Testis (tissue), 3 donors: ENCODE measurements around the gene MBP. TPM values are rescaled to one million over a fixed set of nuclear protein-coding genes. Genes with fewer than 3 reads are reported as not detected.

Experiments
- DNase-seq: peaks from one replicate; pipeline ENCODE4 v3.0.0-alpha.2; 2019
- H3K27ac ChIP-seq, 2 donors: fragments of 200-600 bp; sonication (generic); one replicate each; pipeline ENCODE4 v1.5.1; 2019
- H3K27me3 ChIP-seq: fragments of 200-600 bp; sonication (generic); one replicate; pipeline ENCODE4 v1.5.1; 2019
- H3K36me3 ChIP-seq: fragments of 200-600 bp; sonication (generic); one replicate; pipeline ENCODE4 v1.5.1; 2017; ENCODE audit warnings: low read depth; ENCODE audit errors: missing control alignments
- H3K4me1 ChIP-seq: fragments of 200-600 bp; sonication (generic); one replicate; pipeline ENCODE4 v1.5.1; 2019
- H3K4me3 ChIP-seq, 2 donors: fragments of 200-600 bp; sonication (generic); one replicate each; pipeline ENCODE4 v1.5.1; 2017 to 2019
- H3K9me3 ChIP-seq: fragments of 200-600 bp; sonication (generic); one replicate; pipeline ENCODE4 v1.5.1; 2017
- CTCF ChIP-seq, 3 experiments: fragments of 450-650 bp in 2 of 3; fragments of 200-600 bp in 1 of 3; sonication (generic) in 1 of 3; IDR thresholded peaks; one replicate each; pipeline ENCODE4 v1.5.1; 2016 to 2019; ENCODE audit warnings: antibody characterized with exemption in 3 of 3, mild to moderate bottlenecking in 2 of 3, moderate library complexity in 1 of 3
- POLR2A ChIP-seq: fragments of 450-650 bp; IDR thresholded peaks from one replicate; pipeline ENCODE4 v1.6.1; 2017; ENCODE audit warnings: antibody characterized with exemption, mild to moderate bottlenecking, moderate library complexity
- WGBS, 2 donors: methylation state at CpG; one replicate each; pipeline ENCODE4 v1.1.5; 2018; 5-methylcytosine and 5-hydroxymethylcytosine counted together
- intact Hi-C: fragments of 100-400 bp; cut with DNase I; formaldehyde crosslinking; loops from one replicate; pipeline ENCODE4 v1.15.1; 2023; ENCODE audit warnings: low total_unique reads
- polyA plus RNA-seq: library from polyadenylated mRNA; stranded (reverse); fragments of 350-450 nt; fragmentation: Illumina TruSeq; extraction: RNeasy Lipid Tissue Mini Kit (QIAGEN cat#74804); gene quantifications from one replicate; pipeline ENCODE4 v1.2.3, GENCODE V29; 2014; ENCODE audit warnings: low read depth, low replicate concordance; ENCODE audit not compliant: insufficient read depth
- total RNA-seq, 2 donors: library from RNA; depleted of rRNA; stranded (reverse); fragments of >200 nt; gene quantifications; one replicate each; pipeline ENCODE4 v1.2.3, GENCODE V29; 2016

MBP gene
- total and polyA plus RNA-seq, 3 donors from 2014 or later, result 15.4 to 20.3 (median 16.7) TPM

GRCh38 chr18:77161961-77162360 lies 29.4 kb upstream of the MBP start:
- 75 to 77% methylated on average over 5 of the region's 5 CpGs for WGBS, 2 donors
- no peak for DNase-seq
- Histone ChIP-seq H3K4me3 (no peak overlapping the region), H3K4me1 (no peaks in the 10 kb centered on the region), H3K27me3 (no peaks in the 10 kb centered on the region), H3K27ac (no peak overlapping the region), H3K36me3 (no peaks in the 10 kb centered on the region), H3K9me3 (no peaks in the 10 kb centered on the region)
- TF ChIP-seq POLR2A, result no peak
- no peak for TF ChIP-seq CTCF (IDR thresholded peaks at IDR 0.05)
- intact Hi-C loops, result no loop called here

- WGBS, 2 donors, result 81 to 86% methylated on average over 7 of the region's 7 CpGs
- Histone ChIP-seq H3K4me1 (no peaks in the 10 kb centered on the region), H3K4me3 (no peak overlapping the region), H3K27ac (no peak overlapping the region), H3K36me3 (no peaks in the 10 kb centered on the region), H3K9me3 (no peaks in the 10 kb centered on the region), H3K27me3 (no peaks in the 10 kb centered on the region)
- no peak for DNase-seq
- intact Hi-C loops, result no loop called here
- TF ChIP-seq CTCF (IDR thresholded peaks at IDR 0.05) (no peak), POLR2A (no peak)
Measured at GRCh38 chr18:77161383-77161782, 28.8 kb upstream of the MBP start.

GRCh38 chr18:77160515-77160914 lies 27.9 kb upstream of the MBP start:
- H3K9me3 ChIP-seq, result no peaks in the 10 kb centered on the region
- H3K36me3 ChIP-seq, result no peaks in the 10 kb centered on the region
- H3K4me3 ChIP-seq, result no peak overlapping the region
- H3K27ac ChIP-seq, result no peak overlapping the region
- intact Hi-C loops, result no loop called here
- H3K4me1 ChIP-seq, result no peaks in the 10 kb centered on the region
- TF ChIP-seq CTCF (IDR thresholded peaks at IDR 0.05) (no peak), POLR2A (no peak)
- WGBS, 2 donors, result 66 to 72% methylated on average over 11 of the region's 11 CpGs
- H3K27me3 ChIP-seq, result no peaks in the 10 kb centered on the region
- DNase-seq, result no peak

- TF ChIP-seq POLR2A (no peak), CTCF (IDR thresholded peaks at IDR 0.05) (no peak)
- intact Hi-C loops, result no loop called here
- H3K9me3 ChIP-seq, result no peaks in the 10 kb centered on the region
Measured at GRCh38 chr18:77157312-77157711, 24.7 kb upstream of the MBP start.

GRCh38 chr18:77155031-77155430 lies 22.4 kb upstream of the MBP start:
- Histone ChIP-seq H3K27ac (no peak overlapping the region), H3K4me3 (no peak overlapping the region), H3K4me1 (no peaks in the 10 kb centered on the region), H3K9me3 (no peaks in the 10 kb centered on the region), H3K36me3 (no peaks in the 10 kb centered on the region), H3K27me3 (no peaks in the 10 kb centered on the region)
- intact Hi-C loops, result no loop called here
- DNase-seq, result no peak
- TF ChIP-seq POLR2A, result no peak
- TF ChIP-seq CTCF (IDR thresholded peaks at IDR 0.05), result no peak
- WGBS, 2 donors, result 79 to 86% methylated on average over 17 of the region's 17 CpGs

More at GRCh38 chr18:77157312-77157711, 24.7 kb upstream of the MBP start:
- Histone ChIP-seq H3K4me3 (no peak overlapping the region), H3K36me3 (no peaks in the 10 kb centered on the region), H3K4me1 (no peaks in the 10 kb centered on the region), H3K27me3 (no peaks in the 10 kb centered on the region), H3K27ac (no peak overlapping the region)
- WGBS, 2 donors, result 91% methylated on average over 4 of the region's 4 CpGs
- DNase-seq, result no peak
